Right lobe of liver (tissue), 4 donors: ENCODE results near the gene RIMKLB.

Experiments
- CTCF ChIP-seq, 4 donors: fragments of 200-600 bp in 3 of 4; fragments of 450-650 bp in 1 of 4; IDR thresholded peaks; one replicate each; pipeline versions ENCODE4 v1.5.1 to v1.8.0; 2016 to 2022; ENCODE audit warnings: antibody characterized with exemption in 4 of 4, mild to moderate bottlenecking in 2 of 4
- POLR2A ChIP-seq: fragments of 450-650 bp; IDR thresholded peaks from one replicate; pipeline ENCODE4 v1.6.1; 2017; ENCODE audit warnings: antibody characterized with exemption, mild to moderate bottlenecking
- donor health status: DM: no; HTN: no; CAD: no.
- donor health status: DM: no; HTN: no; CAD: no.
- donor health status: DM: no; HTN: yes; CAD: no.

GRCh38 chr12:8658346-8658745 lies 39.4 kb upstream of the RIMKLB start:
- TF ChIP-seq POLR2A (no peak), CTCF (IDR thresholded peaks at IDR 0.05) (no peak)
